ENCODE data around the gene ULBP1.
A peak's percentile ranks its signal among the peaks of the same experiment; 100 is the strongest.

Gene ULBP1

DNA sequence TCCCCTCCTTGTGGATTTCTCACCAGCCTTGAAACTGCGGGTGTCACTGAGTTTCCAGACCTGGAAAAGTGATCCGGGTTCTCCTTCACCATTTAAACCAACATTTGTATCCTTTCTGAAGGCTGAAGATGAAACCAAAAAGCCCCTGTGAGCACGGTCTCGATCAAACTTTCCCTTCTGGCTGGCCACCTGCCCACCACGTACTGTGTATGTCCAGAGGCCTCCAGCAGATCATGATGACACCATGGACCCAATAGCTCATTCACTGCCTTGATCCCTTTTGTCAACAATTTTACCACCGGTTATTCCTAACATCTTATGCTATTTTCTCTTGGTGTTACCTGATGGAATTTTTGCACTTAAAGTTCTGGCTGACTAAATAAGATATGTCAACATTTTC, 15.6 kb downstream of the ULBP1 start:
- no peak for DNase-seq

DNA sequence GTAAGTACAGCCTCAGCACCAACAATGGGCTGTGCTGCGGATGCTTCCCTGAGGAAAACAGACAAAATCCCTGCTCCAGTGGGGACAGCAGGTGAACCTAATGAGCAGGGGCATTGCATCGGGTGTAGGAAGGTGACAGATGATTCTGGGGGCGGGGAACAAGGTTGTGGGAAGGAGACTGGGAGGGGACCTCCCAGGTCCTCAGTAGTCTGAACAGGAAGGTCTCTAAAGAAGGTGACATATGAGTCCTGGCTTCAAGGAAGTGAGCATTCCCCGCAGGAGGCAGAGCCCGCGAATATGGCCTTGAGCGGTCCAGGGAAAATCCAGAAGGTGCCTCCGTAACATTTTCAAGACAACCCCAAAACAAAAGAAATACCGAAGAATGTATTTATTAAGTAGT, 19.4 kb downstream of the ULBP1 start:
- no peak for DNase-seq

DNA sequence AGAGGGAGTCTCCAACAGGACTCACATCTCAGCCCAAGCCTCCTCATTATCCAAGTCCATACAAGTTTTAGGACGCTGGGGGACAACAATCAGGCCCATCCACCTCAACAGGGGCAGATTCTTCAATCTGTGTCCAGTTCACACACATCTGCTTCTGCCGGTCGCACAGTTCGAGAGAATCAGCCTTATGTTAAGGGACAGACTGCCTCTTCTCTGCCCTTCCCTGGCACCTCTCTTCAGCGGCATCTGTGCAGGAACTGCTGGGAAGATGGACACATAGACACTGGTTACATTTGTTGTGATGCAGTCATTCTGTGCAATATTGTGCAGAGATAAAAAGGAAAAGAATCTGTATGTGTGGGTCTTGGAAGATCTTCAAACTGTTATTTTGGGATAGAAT, 21.0 kb downstream of the ULBP1 start:
- DNase-seq, result no peak

DNA sequence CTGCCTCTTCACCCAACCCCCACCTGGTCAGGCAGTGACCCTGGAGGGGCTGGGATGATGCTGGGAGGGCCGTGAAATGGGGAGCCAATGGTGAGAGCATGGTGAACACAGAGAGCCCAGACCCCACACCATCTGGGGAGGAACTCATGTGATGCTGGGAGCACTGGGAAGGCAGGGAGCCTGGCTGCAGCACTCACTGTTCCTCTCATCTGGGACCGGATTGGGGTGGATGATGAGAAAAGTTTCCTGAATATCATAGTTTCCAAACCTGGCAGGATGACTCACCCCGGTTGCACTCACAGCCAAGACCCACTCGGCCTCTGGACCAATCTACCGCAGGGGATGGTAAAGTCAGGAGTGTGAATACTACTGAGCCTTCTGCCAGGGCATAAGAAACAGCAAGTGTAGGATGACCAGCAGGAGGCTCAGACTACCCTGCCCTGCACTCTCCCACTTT, 21.8 kb downstream of the ULBP1 start:
- DNase-seq, result peak in 1 of 2 experiments; percentile 15

DNA sequence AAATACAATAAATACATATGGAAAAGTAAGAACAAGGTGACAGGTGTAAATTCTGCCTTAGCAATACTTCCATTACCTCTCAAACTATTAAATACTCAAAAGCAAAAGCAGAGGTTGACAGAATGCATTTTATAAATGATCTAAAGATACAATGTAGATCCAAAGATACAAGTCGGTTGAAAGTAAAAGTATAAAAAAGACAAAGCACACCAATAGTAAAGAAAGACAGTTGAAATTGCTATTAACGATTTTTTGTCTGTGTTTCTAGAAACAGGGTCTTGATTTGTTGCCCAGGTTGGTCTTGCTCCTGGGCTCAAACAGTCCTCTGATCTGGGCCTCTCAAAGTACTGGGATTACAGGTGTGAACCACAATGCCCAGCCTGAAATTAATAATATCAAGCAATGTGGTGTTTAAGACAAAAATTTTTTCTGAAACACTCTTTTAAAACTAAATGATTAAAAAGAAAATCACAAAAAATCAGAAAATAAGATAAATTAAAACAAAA, 23.9 kb downstream of the ULBP1 start:
- no peak for DNase-seq

DNA sequence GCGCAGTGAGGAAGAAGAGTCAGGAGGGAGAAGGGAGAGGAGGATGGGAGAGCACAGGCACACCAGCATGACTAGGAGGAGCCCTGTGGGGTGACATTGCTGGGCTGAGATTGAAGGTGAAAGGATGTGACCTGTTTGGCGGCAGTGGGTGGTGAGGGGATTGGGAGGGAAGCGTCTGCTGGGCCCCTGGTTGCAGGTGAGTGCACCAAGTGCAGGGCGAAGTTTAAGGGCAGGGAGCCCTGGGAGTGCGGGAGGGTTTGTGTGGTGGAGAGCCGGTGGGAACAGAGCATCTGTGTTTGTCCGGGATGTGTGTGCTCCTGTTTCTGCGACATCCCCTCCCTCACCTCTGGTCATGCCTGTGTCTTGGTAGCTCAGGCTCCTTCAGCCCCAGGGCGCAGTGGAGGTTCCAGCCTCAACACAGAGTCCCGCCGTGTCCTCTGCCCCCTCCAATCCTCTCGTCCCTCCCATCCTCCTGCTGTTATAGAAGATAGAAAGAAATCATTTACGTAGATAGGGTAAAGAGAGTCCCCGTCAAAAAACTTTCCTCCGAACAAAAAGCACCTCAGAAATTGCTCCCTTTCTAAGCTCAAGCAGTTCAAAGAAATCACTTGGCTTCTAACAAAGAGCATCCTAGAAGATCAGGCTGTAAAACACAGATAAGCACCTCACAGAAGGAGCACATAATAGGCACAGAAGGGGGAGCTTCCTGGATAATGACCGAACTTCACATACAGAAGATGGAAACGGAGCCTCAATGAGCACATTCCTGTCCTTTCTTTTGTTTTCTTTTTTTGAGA, 25.0 kb downstream of the ULBP1 start:
- peak in 1 of 2 experiments; percentile 16 for DNase-seq

DNA sequence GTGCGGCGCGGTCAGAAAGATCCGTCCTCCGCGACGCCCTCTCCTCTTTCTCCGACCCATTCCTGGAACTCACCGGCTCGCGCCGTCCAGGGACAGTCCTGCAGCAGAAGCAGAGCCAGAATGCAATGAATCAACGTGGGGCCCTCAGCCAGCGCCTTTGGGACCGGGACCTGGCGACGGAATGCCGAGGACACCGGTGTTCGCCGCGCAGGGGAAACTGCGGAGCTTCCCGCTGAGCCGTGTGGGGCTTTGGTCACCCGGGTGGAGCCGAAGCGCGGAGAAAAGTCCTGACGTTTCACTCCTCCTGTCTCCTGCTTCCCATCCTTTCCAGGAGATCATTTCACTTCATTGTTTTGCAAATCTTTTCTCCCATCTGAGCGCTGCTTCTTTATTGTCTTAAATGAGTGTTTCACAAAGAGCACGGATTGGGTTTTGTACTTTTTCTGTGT, 26.5 kb downstream of the ULBP1 start:
- DNase-seq, result peak in 1 of 2 experiments; percentile 30

DNA sequence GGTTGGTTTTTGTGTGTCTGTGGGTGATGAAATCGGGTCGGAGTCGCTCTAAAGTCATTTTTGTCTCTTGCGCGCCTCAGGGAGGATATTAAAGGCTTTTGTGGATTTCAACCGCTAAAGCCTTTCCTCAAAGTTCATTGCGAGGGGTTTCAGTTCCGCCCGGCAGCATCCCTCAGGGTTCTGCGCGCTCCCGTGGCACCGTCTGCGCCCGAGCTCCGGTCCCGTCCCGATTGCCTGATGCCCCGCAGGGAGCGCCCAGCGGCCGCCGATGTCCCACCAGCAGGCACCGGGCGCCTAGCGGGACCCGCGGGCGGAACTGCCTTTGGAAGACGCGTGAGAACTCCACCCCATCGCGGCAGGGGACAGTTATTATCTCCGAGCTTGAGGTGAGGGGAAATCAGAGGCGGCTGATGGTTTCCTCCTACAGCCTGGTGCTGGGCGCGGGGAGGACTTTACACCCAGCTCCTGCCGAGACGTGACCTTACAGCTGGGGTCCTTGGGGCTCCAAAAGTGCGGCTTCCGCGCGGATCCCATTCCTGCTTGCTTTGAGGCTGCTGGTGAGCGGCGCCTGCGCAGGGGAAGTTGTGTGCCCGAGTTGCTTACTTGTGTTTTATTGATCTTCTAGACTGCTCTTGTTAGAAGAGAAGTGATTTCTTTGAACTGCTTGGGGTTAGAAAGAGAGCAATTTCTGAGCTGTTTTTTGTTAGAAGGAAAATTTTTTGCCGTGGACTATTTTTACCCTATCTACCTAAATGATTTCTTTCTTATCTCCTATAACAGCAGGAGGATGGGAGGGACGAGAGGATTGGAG, 27.1 kb downstream of the ULBP1 start:
- peak; percentile 45 to 52 for DNase-seq

DNA sequence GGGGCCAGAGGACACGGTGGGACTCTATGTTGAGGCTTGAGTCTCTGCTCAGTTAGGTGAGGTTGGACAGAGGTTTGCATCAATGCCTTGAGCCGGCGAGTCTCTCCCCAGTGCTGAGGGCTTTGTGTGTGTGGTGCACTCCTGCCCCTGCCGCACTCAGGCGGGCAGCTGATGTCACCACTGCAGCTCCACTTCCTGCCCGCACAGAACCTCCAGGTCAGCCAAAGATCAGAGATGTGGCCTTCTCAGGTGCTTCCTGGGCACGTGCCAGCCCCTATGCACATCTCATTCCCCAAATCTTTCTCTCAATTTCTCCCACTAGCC, 27.7 kb downstream of the ULBP1 start:
- DNase-seq, result peak in 1 of 2 experiments; percentile 43

DNA sequence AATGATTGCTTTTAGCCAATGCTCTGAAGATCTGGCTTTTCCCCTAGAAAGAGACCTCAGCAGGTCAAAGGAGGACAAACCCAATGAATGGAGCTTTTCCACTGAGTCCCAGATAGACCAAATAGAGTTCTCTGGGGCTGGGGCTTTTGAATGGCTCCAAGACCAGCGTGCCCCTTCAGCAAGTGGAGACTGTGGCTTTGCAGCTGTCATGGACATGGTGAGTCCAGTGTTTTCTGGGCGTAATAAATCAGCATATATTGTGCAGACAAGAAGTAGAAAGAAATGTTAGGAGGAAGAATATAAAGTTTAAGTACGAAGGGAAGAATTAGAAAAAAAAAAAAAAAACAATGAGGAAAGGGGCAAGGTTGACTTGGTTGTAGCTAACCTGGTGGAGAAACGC, 28.1 kb downstream of the ULBP1 start:
- no peak for DNase-seq

DNA sequence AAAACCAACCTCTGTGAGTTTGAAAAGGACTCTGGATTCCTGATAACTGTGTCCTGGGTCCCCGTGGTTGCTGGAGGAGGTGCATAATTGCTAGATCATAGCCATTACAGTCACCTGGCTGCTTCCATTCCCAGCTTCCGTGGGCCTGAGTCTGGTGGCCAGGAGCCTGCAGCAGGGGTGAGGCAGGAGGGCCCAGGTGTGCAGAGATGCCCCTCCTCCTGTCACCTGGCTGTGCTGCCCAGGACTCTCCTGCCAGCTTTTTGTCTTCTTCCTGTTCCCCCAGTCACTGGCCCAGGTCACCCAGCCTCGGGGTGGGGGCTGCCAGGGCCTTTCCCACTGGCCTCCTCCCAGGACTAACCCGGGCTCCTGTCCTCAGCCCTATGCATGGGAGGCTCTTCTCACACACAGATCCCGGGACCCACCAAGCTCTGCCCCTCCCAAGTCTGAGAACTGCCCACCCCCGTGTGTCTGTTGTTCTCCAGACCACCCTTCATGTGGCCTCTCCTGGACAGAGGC, 31.6 kb downstream of the ULBP1 start:
- DNase-seq, result no peak

DNA sequence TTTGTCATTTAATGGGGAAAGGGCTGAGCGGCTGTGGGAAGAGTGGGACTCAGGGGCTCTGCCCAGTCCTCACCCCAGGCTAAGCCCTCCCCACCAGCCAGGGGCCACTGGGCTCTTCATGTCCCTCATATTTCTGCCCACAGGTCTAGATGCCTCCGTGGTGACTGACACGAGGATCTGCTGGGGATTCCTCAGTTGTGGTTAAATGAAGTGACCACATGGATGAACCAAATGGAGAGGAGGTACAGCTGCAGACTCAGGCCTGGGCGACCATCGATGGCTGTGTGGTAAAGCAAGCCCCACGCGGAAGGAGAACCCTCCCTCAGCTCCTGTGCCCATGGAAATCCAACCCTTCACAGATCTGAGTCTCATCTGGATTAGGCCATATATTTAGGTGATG, 32.2 kb downstream of the ULBP1 start:
- DNase-seq, result no peak

DNA sequence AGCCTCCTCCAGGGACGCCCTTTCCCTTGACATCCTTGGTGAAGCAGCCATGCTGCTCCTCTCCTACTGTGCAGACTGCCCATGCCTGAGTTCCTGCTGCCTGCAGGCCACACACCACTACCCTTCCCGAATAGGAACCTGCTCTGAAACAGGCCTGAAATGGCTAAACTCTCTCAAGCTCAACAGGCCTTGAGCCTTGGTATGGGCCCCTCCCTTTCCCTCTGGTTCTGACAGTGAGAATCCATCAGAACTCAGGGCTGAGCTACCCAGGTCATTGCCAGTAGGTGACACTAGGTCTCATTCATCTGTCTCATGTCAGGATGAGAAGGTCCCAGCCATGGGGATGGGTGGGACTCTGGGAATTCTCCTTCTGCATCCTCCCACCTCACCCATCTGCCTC, 35.9 kb downstream of the ULBP1 start:
- DNase-seq, result no peak

DNA sequence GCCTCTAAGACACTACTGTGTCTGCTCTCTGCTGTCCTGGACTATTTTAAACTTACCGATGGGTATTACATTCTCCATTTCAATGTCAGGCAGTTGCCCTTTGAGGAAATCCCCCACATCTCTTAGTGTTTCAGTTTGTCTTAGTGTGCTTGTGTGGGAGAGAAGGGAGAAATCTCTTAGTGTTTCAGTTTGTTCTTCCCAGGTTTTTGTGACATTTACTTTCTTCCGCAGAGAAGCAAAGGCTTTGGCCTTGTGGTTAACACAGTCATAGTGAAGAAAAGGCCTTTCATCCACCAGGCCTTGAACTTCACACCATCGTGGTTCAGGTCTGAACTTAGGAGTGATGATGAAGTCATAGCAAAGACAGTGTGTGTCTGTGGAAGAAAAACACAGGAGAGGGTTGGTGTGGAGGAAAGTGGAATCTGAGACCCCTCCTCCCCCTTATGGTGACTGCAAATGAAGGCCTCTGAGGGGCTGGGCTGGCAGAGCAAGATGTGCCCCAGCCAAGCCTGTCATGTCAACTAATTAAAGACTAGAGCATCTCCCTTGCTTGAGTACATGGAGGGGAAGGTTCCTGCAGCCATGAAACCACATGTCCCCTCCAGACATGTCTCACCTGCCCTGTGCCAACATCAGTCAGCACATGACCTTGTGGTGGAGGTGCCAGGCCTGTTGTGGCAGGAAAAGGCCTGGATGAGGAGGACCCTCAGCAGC, 37.7 kb downstream of the ULBP1 start:
- DNase-seq, result peak; percentile 53 to 60

DNA sequence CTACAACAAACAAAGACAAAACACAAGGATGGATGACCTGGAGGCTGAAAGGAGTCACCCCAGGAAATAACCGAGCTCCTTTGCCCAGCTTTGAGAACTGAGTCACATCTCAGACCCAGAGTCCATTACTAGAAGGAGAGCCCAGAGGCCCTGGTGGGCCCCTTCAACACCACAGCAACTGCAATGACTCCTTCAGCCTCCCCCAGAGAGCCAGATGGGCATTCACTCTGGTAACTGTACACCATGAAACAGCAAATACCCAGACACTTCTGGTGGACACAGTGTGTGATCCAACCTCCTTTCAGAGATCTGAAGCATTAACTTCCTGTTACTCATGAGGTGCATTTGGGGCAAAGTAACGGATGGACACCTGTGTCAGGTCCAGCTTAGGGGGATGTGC, 39.0 kb downstream of the ULBP1 start:
- DNase-seq, result no peak

DNA sequence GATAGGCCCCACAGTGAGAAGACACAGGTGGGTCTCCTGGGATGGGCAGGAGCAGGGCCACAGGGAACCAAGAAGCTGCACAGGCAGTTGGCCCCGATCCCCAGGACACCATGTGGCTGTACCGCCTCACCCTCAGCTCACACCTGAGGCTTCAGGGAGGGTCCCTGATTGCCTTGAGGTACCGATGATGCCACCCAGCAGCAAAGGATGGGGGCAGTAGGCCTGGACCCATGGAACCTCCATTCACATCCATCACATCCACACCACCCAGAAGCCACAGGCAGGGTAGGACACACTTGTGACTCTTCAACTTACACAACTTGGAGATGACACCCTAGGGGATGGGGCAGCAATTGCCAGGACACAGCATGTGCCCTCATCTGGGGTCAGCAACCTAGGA, 39.9 kb downstream of the ULBP1 start:
- peak in 1 of 2 experiments; percentile 19 for DNase-seq

DNA sequence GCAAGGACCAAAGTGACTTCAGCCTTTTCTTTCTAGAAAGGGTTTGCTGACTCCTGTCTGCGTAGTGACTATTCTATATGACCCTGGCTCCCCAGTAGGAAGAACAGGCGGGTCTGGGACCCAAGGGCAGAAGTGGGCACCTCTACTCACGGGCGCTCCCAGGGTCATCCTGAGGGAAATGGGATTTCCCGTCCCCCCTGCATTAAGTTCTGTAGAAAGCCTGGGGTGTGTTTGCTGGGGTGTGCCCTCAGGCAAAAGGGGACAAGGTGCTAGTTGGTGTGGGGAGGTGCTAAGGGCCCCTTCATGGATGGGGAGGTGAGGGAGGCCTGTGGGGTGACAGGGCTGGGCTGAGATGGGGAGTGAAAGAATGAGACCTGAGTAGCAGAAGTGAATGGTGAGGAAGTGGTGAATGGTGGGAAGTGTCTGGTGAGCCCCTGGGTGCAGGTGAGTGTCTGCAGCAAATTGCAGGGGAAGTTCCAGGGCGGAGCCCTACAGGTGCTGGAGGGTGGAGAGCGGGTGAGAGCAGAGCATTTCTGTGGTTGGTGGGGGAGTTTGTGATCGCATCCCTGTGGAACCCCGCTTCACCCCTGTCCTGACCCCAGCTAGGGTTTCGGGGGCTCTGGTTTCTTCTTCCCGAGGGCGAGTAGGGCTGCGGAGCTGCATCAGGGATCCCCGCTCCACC, 40.5 kb downstream of the ULBP1 start:
- peak; percentile 46 to 47 for DNase-seq

DNA sequence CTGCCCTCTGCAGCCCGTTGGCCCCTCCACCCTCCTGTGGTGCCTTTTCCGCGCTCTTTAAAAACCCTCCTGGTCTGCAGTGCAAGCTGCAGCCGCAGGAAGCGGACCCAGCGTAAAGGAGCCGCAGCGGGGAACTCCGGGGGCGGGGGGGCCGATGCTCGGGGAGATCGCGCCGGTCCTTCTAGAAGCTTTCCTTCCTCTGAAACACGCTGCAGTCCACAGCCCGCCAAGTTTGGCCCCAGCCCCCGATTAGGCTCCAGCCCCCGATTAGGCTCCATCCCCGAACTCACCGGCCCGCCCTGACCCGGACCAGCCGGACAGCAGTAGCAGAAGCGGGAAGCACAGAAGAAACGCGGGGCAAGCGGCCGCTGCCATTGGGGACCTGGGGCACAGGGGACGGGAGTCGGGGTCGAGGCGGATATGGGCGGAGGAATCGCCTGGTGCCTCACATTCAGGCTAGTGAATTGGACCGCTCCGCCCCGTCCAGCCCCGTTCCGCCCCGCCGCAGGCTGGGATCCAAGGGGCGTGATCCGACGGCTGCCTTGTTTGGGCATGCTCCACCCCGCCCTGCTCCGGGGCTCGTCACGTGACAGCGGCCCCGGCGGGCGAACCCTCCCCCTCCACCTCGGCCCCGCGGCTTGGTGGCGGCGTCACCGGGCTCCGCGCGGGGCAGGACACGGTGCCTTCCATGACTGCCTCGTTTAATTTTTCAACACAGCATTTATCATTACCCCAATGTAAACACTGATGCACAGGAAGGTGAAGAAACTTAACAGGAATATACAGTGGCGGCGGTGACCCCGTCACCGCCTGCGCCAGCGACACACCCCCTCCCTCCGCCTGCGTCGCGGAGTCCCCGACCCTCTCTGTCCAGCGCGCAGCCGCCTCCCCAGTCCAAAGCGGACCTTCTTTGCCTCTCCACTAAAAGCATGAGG, 41.3 kb downstream of the ULBP1 start:
- DNase-seq, result peak; percentile 89 to 92

DNA sequence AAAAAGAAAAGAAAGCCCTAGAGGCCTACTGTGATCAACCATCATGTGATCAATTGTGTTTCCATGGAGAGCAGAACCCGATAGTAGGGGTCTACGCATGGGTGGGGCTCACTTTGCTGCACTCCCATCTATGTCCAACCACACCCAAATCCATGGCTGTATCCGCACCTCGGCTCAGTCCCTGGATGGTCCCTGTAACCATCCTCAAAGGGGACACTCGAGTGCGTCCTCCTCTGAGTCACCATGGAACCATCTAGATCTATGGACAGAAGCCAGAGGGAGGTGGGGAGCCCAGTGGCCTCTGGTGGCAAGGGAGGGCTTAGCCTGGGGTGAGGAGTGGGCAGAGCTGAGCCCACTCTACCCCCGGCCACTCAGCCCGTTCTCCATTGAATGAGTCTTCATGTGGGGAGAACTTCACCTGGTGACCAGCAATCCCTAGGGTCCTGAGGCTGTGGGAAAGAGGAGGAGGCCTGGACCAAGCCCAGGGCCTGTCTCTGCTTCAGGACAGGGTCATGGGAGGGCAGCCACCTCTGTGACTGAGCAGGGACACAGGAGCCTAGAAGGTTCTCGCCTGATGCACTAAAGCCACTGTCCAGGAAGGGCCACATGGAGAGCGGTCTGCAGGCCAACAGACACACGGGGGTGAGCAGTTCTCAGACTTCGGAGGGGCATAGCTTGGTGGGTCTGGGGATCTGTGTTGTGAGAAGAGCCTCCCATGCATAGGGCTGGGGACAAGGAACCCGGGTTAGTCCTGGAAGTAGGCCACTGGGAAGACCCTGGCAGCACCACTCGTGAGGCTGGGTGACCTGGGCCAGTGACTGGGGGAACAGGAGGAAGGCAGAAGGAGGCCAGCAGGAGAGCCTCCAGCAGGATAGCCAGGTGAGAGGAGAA, 42.3 kb downstream of the ULBP1 start:
- DNase-seq, result peak; percentile 23 to 26

DNA sequence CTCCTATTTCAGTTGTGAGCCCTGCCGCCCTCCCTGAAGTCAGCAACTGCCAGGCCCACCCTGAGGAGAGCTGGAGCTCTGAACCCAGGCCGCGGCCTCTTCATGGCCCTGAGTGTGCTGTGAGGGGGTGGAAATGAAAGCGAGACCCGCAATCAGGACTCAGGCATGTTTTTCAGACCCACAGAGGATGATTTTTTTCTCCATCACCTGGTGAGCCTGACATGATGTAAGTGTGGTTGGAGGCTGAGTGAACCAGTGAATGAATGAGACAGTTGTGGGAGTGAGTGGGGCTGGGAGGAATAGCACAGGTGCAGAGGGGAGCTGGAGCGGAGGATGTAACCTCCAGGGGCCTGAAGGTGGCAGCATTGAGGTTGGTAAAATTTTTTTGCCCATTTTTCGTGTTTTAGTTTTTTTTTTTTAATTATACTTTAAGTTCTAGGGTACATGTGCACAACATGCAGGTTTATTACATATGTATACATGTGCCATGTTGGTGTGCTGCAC, 43.3 kb downstream of the ULBP1 start:
- peak; percentile 66 to 72 for DNase-seq
